Vagina (tissue), 2 donors: ENCODE data around the gene SPDYC.

ENCODE experiments used
- POLR2AphosphoS5 ChIP-seq, 2 donors: sonication (generic); formaldehyde crosslinking; IDR thresholded peaks; one replicate each; pipeline ENCODE4 v1.9.0; 2017; ENCODE audit warnings: antibody characterized with exemption in 2 of 2, mild to moderate bottlenecking in 2 of 2, low read depth in 1 of 2; ENCODE audit not compliant: insufficient read depth in 1 of 2
- TF ChIP-seq, protein P1 (sequence below), 3 experiments: fragments of 450-650 bp in 2 of 3; fragments of 200-600 bp in 1 of 3; sonication (generic) in 1 of 3; IDR thresholded peaks; one replicate each; pipeline ENCODE4 v1.5.1; 2017 to 2019; ENCODE audit warnings: antibody characterized with exemption in 3 of 3, mild to moderate bottlenecking in 2 of 3, moderate library complexity in 2 of 3

DNA sequence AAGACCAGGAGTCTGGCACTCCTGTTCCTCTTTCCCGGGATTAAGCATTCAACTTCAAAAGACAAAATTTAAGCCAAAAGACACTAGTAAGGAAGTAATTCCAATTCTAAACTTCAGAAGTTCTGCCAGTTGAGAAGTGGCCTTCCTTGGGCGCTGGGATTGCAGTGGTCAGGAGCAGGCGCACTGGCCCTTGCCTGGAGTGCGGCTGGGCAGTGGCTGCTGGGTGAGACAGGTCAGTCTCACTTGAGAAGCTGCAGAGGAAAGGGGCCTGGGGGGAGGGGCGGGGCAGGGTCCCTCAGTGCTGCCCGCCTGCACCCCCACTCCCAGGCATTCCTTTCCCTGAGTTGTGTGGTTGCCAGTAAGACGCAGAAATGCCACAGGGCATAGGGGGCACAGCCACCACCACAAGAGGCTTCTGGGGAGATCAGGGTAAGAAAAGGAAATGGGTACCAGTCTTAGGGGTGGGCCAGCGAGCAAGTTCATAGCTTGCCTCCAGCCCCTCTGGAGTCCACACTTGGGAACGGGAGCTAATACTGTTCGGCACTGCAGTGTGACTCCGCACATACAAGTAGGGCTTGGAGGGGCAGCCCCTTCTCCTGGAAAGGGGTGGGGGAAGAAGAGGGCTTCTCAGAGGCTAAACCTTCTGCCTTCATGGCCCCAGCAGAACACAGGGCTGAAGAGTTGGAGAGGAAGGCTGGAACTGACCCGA, 42.4 kb upstream of the SPDYC start:
- TF ChIP-seq, protein P1, sequence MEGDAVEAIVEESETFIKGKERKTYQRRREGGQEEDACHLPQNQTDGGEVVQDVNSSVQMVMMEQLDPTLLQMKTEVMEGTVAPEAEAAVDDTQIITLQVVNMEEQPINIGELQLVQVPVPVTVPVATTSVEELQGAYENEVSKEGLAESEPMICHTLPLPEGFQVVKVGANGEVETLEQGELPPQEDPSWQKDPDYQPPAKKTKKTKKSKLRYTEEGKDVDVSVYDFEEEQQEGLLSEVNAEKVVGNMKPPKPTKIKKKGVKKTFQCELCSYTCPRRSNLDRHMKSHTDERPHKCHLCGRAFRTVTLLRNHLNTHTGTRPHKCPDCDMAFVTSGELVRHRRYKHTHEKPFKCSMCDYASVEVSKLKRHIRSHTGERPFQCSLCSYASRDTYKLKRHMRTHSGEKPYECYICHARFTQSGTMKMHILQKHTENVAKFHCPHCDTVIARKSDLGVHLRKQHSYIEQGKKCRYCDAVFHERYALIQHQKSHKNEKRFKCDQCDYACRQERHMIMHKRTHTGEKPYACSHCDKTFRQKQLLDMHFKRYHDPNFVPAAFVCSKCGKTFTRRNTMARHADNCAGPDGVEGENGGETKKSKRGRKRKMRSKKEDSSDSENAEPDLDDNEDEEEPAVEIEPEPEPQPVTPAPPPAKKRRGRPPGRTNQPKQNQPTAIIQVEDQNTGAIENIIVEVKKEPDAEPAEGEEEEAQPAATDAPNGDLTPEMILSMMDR (IDR thresholded peaks at IDR 0.05), result no peak
- TF ChIP-seq POLR2AphosphoS5 (IDR thresholded peaks at IDR 0.05; ENCODE audit: insufficient read depth in 1 of 2, low read depth in 1 of 2), result no peak
